HuH-7.5 (cell line): ENCODE data around the gene RADX.
A peak's percentile ranks its signal among the peaks of the same experiment; 100 is the strongest.

Source experiments
- DNase-seq: peaks from one replicate; pipeline ENCODE4 v3.0.0; 2011; ENCODE audit warnings: low spot score

Gene RADX

DNA sequence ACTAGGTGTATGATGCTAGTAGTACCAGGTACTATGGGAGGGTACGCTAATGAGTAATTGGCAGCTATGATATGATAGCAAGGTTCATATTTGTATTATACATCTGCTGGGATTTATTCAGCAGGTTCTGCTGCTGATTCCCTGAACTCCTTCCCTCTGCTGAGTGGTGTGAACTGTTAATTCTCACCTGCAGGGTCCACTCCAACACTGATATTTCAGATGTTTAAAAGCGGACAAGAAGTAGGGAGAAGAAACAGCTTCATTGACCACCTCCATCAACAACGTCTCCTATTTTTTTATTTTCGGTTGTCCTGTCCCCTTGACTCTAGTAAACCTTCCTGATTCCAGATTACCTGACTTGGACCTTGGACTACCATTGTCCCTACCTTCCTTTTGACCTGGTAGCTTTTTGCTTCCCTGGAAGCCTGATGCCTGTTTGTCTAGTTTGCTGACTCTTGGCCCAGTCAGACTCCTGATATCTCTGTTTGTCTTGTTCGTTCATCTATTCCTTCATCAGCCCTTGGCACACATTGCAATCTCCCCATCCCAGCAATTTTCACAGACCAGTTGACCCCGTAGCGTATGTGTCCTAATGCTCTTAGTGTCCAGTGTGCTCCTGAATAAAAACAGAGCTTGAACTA is 80.8 kb downstream of the RADX start:
- DNase-seq = no peak

- DNase-seq = no peak
Measured at GRCh38 chrX:106696502-106696901, 84.7 kb downstream of the RADX start.

- no peak for DNase-seq
Measured at GRCh38 chrX:106698693-106699092, 86.9 kb downstream of the RADX start.

DNA sequence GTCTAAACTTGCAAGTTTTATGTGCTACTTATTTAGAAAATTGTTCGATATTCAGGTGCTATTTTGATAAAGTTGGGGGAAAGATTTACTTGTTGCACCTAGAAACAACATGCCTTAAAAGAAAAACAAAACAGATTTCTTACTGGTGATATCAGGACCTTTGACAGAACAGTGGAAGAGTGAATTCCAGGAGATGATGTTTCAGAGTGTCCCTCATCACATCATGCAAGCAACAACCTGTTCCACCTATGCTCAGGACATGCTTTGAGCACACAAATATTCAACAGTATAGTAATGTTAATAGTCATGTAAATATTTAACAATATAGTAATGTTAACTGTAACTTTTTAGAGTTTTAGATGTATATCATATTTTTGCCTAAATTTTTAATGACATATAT is 90.9 kb downstream of the RADX start:
- DNase-seq = no peak

DNA sequence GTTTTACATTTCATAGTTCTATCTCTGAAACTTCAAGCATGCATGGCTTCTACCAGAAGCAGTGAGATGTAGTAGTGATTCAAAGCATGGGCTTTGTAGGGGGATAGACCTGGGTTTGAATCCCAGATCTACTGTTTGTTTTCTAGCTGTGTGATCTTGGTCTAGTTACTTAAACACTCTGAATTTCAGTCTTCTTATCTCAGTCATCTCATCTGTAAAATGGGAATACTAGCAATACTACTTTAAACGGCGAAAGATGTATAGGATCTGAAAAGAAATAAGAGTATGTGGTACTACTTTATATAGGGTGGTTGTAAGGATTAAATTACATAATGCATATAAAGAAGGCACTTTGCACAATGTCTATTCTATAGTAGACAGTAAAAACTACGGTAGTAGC is 94.7 kb downstream of the RADX start:
- DNase-seq = no peak

DNA sequence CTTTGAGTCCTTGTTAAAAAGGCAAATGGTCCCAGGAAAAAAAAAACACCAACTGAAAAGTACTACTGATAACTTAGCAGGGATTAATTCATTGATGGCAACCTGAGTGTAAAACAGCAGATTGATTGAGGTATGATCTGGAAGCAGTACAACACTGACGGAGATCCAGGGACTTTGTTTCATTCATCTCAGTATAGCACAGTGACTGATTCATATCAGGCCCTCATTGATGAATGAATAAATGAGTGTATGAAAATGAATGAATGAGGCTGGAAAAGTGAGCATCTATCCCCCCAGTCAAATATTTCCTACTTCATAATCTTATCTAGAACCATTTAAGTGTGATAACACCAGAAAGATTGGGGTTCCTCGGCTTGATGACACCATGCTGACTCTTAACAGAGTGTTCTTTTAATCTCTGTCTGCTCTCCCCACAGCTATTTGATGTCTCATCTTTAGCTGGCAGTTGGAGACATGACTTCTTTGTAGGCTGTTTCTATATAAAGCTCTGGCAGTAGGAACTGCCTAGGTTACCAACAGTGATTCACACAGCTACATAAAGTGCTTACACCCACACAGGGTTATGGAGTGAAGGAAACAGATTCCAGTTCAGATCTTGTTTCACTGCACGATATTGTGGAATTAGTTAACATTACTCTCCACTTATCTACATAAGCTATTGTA is 96.1 kb downstream of the RADX start:
- DNase-seq = no peak

- no peak for DNase-seq
Measured at GRCh38 chrX:106710771-106711170, 99.0 kb downstream of the RADX start.

GRCh38 chrX:106711375-106711774 is 99.6 kb downstream of the RADX start:
- no peak for DNase-seq

GRCh38 chrX:106716004-106716403 is 104.2 kb downstream of the RADX start:
- no peak for DNase-seq

DNA sequence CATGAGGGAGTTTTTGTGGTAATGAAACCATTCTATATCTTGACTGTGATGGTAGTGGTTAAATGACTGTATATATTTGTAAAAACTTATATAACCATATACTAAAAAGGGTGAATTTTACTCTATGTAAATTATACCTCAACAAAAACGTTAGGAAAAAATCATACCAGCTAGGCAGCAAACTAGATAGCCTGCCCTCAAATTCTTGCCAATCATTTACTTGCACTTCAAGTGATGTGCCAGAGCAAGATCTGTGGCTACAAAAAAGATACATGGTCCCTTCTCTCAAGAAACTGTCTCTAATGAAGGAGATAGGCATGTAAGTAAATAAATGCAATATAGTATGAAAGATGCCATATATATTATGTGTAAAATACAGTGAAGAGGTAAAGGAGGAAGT is 104.7 kb downstream of the RADX start:
- DNase-seq = no peak

GRCh38 chrX:106718709-106719108 is 106.9 kb downstream of the RADX start:
- no peak for DNase-seq

DNA sequence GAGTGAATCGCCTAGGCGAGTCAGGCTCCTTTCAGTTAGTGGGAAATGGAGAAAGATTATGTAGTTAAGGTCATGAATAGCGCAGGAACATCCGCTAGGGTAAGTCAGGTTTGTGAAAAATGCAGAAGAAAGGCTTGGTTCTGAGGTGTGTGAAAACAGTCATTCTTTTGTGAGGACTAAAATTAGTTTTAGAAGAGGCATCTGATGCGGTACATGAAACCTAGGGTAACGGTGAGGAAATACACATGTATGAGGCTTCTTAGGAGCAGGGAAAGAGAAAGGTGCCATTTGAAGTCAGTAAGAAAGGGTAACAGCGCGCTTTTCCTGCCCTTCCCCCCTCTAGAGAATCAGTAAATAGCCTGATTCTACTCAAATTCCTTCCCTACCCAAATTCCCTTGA is 114.2 kb downstream of the RADX start:
- no peak for DNase-seq

- DNase-seq = peak; percentile 42
Measured at GRCh38 chrX:106726485-106727437, 115.0 kb downstream of the RADX start, which contains the start of gene RNF128. Gene RNF128, plus strand, starts transcription at chrX:106726701. Its CDS starts 213 bp downstream, at chrX:106726914.

- no peak for DNase-seq
Measured at GRCh38 chrX:106728337-106728736, 116.6 kb downstream of the RADX start.
